NCI-H187 treated with DMSO at 0.1 percent for 48 hours (cell line): ENCODE data around the gene CIB4.
"Not testable (repeated sequence)": the region's sequence is repeated elsewhere in the genome, so short reads cannot be mapped to it uniquely, and the experiment has no call there.

Experiments
- DNase-seq: peaks from one replicate; lab custom pipeline; 2025; lab: John Stamatoyannopoulos, UW

CIB4 gene

DNA sequence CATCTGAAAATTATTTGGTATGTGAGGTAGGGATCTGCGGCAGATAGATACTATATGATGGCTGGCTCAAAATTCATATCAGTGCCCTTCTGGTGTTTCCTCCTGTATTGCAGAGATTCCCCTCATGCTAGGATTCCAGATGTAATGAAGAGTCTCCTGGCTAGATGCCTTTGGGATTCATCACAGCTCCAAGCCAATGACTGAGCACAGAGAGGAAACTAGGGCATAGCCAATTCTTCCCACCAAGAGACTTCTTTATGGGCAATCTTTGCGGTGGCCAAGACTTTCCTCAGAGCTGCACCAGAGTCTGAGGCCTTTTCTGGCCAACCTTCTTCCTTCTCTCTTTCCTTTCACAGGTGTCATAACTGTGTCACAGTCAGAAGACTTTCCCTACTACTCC lies 25.5 kb upstream of the CIB4 start:
- DNase-seq = no peak

DNA sequence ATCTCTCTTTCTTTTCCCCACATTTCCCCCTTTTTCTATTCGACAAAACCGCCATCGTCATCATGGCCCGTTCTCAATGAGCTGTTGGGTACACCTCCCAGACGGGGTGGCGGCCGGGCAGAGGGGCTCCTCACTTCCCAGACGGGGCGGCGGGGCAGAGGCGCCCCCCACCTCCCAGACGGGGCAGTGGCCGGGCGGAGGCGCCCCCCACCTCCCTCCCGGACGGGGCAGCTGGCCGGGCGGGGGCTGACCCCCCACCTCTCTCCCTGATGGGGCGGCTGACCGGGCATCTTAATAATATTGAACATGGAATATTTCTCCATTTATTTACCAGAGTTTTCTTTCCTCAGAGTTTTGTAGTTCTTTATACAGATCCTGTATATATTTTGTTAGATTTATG lies 24.1 kb upstream of the CIB4 start:
- not testable (repeated sequence) for DNase-seq

DNA sequence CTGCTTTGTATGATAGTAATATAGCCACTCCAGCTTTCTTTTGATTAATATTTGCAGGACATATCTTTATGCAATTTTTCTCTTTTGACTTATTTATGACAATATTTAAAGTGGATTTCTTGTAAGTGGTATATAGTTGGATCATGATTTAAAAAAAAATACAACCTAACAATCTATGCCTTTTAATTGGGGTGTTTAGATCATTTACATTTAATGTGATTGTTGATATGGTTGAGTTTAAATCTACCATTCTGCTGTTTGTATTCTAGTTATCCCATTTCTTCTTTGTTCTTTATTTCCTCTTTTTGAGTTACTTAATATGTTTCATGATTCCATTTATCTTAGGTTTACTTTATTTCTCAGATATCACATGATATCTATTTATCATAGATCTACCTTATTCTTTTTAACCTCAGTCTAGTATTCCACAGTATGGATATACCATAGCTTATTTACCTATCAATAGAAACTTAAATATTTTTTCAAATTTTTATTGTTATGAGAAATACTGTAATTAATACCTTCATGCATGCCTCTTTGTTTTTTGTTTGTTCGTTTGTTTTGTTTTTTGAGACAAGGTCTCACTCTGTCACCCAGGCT lies 19.3 kb upstream of the CIB4 start:
- no peak for DNase-seq

DNA sequence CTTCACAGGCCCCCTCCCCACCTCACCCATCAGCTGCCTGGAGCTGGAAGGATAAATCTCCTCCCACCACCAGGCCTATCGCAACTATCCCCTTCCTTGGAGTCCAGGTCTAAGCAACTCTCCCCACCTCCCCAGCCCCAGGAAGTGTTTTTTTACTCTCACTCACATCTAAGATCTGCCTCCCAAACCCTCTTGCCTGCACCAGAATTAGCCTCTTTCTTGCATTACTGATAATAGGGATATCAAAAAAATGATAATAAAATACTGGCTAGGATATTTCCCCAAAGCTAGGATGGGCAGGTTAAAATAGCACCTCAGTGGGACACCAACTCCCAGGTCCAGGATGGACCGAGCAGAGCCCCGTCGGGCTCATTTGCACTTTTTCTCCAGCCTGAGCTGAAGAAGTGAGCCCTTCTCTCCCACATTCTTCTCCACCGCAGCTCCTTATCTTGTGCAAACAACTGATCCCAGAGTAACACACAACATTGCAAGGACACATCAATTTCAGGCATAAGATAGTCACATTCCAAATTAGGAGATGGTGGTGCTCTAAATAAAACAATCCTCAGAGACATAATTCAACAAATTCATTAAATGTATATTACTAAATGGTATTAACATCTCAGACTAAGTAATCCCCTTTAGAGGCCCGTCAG lies 17.7 kb upstream of the CIB4 start:
- no peak for DNase-seq

DNA sequence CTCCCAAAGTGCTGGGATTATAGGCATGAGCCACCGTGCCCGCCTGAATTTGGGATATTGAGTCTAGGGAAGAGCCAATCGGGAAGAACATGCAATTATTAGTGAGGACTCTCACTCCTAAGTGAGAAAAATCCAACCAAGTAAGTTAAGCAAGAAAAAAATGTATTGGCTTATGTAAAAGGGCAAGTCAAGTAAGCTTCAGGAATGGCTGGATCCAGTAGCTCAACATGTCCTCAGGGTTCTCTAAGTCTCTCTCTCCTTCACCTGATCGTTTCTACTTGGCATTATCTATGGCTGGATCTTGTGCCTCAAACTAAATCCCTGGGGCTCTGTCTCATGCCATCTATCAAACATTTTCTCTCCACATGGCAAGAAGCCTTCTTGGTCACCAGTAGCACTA lies 16.1 kb upstream of the CIB4 start:
- DNase-seq = no peak

DNA sequence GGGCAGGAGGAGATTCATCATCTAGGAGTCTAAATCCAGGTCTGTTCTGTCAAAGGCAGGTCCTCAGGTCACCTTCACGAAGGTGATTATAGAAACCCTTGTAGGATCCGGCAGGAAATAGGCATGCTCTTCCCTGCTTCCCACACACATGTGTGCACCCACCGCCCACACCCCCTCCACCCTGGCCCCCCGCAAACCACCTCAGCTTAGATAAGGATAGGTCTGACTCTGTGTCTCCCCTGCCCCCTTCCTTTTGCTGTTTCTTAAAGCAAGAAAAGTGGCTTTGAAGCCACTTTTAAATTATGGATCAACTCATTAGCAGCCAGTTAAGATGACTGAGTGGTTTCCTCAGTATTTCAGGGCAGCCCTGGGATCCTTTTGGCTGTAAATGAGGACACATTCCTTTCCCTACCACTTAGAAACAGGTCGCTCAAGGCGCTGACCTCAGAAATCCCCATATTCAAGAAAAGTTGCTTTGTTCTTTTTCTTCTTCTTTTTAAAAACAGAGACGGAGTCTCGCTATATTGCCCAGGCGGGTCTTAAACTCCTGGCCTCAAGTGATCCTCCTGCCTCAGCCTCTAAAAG lies 14.5 kb upstream of the CIB4 start:
- no peak for DNase-seq

DNA sequence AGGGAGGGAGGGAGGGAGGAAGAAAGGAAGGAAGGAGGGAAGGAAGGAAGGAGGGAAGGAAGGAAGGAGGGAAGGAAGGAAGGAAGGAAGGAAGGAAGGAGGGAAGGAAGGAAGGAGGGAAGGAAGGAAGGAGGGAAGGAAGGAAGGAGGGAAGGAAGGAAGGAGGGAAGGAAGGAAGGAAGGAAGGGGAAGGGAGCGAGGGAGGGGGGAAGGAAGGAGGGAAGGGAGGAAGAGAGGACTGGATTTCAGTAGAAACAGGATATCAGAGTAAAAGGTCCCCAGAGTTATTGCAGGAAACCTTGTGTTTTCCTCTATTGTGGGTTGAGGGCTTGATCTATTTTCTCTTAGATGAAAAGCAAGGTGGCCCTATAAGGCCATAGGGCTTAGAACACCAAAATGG lies 14.0 kb upstream of the CIB4 start:
- not testable (repeated sequence) for DNase-seq

DNA sequence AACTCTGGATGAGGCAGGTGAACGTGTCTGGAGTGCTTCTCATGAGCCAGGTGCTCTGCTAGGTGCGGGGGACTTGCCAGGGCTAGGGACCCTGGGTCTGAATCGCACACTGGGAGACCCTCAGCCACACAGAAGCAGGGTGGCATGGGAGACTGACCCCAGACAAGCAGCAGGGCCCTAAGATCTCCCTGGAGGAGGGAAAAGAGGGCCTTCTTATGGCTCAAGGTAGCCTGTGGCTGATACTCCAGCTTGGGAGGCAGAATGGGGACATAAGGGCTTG lies 12.8 kb upstream of the CIB4 start:
- no peak for DNase-seq

DNA sequence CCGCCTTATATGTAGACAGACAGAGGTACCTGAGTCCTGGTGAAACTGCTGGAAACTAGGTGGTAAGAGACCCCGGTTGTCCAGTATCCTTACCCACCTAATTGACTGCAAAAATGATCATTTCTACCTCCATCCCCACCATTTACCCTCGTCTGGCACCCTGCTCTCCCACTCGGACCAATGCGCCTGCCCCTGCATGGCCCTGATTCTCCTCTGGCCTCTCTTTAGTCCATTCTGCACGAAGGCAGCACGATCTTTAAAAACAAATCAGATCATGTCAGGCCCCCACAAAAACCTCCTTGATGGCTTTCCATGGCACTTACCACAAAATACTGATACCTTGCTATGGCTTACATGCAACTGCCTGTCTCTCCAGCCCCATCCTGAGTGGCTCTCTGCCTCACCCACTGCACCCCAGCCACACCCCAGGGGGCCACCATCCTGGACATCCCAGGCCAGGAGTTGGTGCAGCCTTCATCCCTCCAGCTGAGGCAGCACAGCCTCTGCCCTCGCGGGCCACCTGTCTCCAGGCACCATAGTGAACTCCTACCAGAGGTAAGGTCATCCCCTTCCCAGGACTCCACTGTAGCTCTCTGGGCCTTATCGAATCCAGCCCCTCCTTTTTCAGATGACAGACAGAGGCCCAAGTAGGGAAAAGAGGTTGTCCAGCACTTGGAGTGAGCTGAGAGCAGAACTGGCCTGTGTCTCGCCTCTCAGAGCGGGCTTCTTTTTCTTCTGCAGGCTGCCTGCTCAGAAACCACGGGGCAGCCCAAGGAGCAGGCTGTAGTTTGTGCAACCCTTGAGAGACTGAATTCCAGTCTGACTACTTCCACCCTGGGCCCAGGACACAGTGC lies 12.3 kb upstream of the CIB4 start:
- DNase-seq = no peak

DNA sequence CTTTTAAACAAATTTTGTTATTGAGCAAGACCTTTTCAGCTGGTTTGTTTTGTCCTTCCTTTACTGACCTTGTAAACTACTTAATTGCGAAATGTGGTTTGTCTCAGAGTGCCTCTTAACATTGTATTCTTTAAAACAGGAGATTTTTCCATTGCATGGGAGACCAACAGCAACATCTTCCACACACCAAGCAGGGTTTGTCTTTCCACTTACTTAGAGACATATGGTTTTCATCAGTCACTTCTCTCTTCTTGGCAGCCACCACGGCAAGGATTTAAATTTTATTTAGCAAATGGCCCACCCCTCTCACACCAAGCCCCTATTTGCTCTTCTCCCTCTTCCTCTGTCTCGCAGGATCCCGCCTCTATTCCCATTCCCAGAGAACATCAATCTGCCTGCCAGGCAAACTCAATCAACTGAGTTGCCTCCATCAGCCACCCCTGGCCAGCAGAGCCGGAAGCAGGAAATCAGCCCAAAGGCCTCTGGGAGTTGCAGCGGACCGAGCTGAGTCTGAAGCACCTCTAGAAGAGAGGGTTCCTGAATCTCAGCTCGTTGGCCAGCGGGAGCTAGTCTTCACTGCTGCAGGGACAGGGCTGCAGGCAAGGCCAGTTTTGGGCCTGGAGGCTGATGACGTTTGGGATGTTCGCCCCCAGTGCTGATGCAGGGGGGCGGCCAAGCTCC lies 11.3 kb upstream of the CIB4 start:
- DNase-seq = no peak

DNA sequence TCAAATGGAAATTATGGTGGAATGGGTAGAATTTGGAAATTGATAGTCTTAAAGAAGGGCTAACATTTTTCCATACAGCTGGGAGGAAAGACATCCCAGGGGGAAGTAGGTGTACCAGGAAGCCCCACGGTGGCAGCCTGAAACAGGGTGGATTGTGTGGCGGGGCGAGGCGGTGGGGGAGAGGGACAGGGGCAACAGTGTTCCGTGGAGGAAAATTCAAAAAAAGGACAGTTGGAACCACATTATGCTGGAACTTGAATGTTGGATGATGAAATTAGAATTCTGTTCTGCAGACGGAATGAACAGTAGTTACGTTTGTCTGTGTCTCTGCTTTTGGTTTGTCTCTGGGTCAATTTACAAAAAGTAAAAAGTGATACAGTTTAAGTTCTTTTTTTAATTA lies 10.6 kb upstream of the CIB4 start:
- DNase-seq = no peak

DNA sequence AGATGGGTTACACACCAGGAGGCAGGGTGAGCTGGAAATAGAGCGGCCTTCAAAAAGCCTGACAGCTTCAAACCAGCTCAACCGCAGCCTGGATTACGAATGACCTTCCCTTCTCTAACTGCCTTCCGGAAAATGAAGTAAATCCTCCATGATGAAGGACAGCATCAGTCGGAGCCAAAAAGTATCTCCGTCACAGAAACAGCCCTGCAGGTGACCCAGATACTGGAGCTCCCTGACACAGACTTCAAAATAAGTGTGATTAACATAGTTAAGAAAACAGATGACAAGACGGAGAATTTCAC lies 10.3 kb upstream of the CIB4 start:
- DNase-seq = no peak

DNA sequence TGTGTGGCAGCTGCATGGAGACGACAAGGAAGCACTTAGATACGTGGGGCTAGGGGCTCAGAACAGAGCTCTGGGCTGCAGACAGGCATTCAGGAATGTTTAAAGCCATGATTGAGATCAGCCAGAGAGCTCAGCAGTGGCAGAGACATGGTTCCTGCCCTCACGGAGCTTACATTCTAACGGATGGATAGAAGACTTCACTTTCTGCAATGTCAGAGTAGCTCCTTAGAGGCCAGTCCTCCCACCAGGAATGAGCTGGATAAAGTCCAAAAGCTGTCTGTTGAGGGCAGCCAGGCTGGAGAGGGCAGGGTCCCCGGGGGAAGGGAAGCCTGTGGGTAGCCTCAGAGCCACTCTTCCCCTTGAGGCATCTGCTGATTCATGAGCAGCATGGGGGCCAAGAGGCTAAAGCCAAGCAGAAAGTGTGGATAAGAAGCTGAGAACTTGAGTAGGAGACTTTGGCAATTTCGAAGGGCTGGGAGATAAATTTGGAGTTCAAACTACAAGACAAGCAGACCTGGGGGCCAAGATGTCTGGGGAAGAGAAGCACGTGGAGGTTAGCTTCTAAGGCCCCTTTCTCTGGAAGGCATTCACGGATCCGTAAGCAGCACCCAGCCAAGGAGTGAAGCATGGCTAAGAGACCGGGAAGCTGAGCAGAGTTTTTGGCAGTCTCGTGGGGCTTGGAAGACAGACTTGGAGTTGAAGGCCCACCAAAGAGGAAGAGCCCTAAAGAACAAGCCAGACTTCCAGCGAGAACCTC lies 9.7 kb upstream of the CIB4 start:
- DNase-seq = no peak

DNA sequence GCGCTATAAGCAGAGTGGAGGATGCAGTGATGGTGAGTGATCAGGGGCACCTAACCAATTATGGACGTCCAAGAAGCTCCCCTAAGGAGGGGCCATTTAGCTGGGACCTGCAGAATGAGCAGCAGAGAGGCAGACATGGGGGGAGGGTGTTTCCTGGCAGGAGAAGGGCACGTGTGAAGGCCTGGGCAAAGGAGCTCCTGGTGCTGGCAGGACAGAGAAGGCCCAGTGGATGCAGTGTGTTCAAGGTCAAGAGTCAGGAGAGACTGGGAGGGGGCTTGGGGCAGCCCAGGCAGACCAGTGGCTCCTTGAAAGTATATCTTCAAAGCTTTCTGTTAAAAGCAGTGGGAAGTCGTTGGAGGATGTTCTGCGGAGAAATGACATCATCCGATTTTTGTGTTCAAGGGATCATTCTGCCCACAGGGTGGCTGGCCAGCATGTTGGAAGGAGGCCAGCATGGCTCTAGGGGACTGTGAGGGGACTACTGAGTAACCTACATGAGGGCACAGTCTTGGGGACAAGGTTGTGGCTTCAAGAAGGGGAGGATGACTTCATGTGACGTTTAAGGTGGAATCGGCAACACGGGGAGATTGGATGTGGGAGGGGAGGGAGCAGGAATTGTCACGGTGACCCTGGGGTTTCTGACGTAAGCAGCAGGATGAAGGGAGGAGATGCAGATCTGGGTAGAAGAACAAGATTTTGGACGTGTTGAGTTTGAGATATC lies 9.0 kb upstream of the CIB4 start:
- DNase-seq = no peak

DNA sequence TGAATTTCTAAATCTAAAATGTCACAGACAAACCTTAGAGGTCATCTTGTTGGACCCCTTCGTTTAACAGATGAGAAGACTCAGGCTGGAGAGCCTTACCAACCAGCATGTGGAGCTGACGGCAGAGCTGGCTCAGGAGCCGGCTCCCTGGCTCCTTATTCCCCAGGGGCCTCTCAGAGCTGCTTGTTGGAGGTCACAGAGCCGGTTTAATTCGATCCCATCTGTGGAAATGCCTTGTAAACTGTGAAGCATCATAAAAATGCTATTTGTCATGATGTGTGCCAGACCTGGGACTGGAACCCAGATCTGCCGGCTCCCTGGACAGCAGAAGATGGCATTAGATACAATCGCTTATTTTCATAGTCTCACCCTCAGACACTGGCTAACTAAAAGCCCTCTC lies 8.2 kb upstream of the CIB4 start:
- DNase-seq = no peak

DNA sequence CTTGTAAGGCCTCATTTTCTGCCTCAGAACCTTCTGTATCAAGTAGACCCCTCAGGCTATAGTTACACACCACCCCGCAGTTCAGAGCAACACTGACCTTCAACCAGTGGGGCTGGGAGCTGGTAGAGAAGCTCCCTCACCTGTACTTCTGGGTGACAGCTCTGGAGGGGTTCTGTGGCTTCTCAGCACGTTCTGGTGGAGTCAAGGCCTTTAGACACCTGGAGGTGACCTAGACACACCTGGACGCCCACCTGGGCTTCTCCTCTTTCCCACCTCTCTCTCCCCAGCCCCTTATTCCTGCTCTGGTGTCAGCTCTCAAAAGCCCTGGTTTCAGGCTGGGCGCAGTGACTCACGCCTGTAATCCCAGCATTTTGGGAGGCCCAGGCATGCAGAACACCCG lies 7.3 kb upstream of the CIB4 start:
- DNase-seq = no peak

DNA sequence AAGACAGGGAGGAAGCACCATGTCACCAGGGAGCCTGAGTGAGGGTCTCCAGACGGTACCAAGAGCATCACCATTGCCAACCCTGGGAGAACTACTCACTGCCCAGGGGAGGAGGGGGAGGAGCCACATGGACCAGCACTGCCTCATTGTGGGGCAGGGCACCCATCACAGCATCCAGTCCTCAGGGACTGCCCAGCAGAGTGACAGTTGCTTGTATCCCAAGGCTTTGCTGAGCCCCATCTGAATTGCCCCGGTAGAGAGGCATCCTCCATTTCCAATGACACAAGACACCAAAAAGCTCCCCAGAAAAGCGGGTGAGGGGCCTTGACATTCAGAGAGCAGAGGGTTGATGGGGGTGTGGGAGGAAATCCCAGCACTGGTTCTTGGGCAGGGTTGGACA lies 6.8 kb upstream of the CIB4 start:
- no peak for DNase-seq

DNA sequence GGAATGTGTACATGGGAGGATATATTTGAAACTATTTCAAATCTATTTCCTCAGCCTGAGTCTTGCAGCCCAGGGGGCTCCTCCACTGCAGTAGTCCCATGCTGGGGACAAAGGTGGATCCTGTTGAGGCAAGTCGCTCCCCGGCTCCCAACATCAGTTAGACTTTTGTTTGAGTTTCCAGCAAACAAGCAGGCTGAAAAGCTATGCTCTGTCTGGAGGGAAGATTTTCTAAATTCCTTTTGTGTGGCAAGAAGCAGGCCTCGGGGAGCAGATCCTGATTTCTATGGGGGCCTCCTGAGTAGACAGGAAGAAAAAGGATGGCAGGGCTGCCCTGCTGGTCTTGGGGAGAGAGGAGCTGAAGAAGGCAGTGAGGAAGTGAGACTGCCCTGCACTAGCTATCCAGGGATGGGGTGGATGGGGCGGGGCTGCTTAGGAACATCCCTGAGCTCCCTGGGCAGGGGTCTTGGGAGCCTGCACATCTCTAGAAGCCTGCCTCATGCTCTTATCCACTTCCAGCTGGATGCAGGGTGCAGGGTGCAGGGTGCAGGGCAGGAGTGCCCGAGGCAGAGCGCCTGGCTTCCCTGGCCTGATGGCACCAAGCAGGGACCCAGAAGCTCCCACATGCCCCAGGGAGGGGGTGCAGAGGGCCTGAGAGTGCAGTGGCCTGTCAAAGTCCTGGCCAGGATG lies 6.0 kb upstream of the CIB4 start:
- DNase-seq = no peak

DNA sequence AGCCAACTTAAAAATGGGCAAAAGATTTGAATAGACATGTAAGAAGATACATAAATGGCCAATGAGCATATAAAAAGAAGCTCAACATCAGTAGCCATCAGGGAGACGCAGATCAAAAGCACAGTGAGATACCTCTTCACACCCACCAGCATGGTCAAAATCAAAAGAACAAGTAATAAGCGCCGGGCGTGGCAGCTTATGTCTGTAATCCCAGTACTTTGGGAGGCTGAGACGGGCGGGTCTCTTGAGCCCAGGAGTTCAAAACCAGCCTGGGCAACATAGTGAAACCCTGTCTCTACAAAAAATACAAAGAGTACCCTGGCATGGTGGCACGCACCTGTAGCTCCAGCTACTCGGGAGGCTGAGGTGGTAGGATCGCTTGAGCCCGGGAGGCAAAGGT lies 4.6 kb upstream of the CIB4 start:
- no peak for DNase-seq

DNA sequence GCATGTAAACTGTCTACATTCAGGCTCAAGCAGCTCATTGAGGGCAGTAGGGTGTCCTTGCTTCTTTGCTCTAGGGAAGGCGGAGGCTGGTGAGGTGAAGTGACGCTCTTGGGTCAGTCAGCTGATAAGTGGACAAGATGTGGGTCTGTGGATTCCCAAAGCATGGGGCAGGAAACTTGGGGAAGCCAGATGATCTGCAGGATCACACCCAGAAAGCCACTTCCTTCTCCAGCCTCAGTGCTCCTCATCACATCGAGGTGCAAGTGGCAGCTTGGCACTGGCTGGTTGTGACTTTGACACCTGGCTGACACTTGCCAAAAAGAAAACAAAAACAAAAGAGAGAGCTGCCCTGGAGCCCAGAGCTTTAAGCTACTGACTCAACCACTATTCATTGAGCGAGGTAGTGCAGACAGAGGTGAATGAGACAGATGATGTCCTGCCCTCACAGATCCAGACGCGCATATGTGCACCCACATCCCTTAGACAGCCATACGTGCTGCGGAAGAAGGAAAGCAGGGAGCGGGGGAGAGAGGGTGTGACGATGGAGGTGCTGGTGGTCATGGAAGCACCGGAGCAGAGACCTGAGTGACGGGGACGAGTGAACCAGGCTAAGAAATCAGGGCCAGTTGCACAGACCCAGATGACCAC lies 3.1 kb upstream of the CIB4 start:
- DNase-seq = no peak
